ENCODE results near the gene SLC8B1.

SLC8B1 gene

GRCh38 chr12:113277511-113277910, 57.4 kb downstream of the SLC8B1 start:
- DNase-seq (ENCODE audit: low spot score in 2 of 2) (no peak), ATAC-seq (replicated peaks; ENCODE audit: extremely low read depth, poor library complexity, severe bottlenecking) (no peak)
- H3K9me3 Mint-ChIP-seq = no peaks in the 10 kb centered on the region
- no peak overlapping the region for H3K4me3 Mint-ChIP-seq
- H3K27me3 Mint-ChIP-seq = no peaks in the 10 kb centered on the region
- peaks cover 8% of the 10 kb centered on the region for H3K36me3 Mint-ChIP-seq (ENCODE audit: insufficient read depth)
- no peak overlapping the region for H3K27ac Mint-ChIP-seq (ENCODE audit: low read depth)
- no peaks in the 10 kb centered on the region for H3K4me1 Mint-ChIP-seq

GRCh38 chr12:113276946-113277500, 57.9 kb downstream of the SLC8B1 start:
- H3K4me3 Mint-ChIP-seq = no peak overlapping the region
- DNase-seq (ENCODE audit: low spot score in 2 of 2) (no peak), ATAC-seq (replicated peaks; ENCODE audit: extremely low read depth, poor library complexity, severe bottlenecking) (no peak)
- no peak overlapping the region for H3K27ac Mint-ChIP-seq (ENCODE audit: low read depth)
- H3K36me3 Mint-ChIP-seq (ENCODE audit: insufficient read depth) = peaks cover 11% of the 10 kb centered on the region
- no peaks in the 10 kb centered on the region for H3K27me3 Mint-ChIP-seq
- H3K4me1 Mint-ChIP-seq = no peaks in the 10 kb centered on the region
- no peaks in the 10 kb centered on the region for H3K9me3 Mint-ChIP-seq

- Mint-ChIP-seq H3K9me3 (no peaks in the 10 kb centered on the region), H3K27me3 (no peaks in the 10 kb centered on the region), H3K36me3 (ENCODE audit: insufficient read depth) (peaks cover 14% of the 10 kb centered on the region), H3K4me1 (no peaks in the 10 kb centered on the region), H3K27ac (ENCODE audit: low read depth) (no peak overlapping the region), H3K4me3 (no peak overlapping the region)
- DNase-seq (ENCODE audit: low spot score in 2 of 2) = no peak
- no peak for ATAC-seq (replicated peaks; ENCODE audit: extremely low read depth, poor library complexity, severe bottlenecking)
Measured at GRCh38 chr12:113276306-113276705, 58.6 kb downstream of the SLC8B1 start.

- Mint-ChIP-seq H3K4me3 (no peak overlapping the region), H3K9me3 (no peaks in the 10 kb centered on the region), H3K36me3 (ENCODE audit: insufficient read depth) (peaks cover 17% of the 10 kb centered on the region), H3K4me1 (no peaks in the 10 kb centered on the region), H3K27me3 (no peaks in the 10 kb centered on the region), H3K27ac (ENCODE audit: low read depth) (no peak overlapping the region)
- ATAC-seq (replicated peaks; ENCODE audit: extremely low read depth, poor library complexity, severe bottlenecking) = no peak
- no peak for DNase-seq (ENCODE audit: low spot score in 2 of 2)
Measured at GRCh38 chr12:113274848-113275247, 60.1 kb downstream of the SLC8B1 start.

- DNase-seq (ENCODE audit: low spot score in 2 of 2) (no peak), ATAC-seq (replicated peaks; ENCODE audit: extremely low read depth, poor library complexity, severe bottlenecking) (no peak)
- no peaks in the 10 kb centered on the region for H3K9me3 Mint-ChIP-seq
- H3K36me3 Mint-ChIP-seq (ENCODE audit: insufficient read depth) = peaks cover 17% of the 10 kb centered on the region
- H3K4me1 Mint-ChIP-seq = no peaks in the 10 kb centered on the region
- H3K27ac Mint-ChIP-seq (ENCODE audit: low read depth) = peak overlapping the region; percentile 59
- H3K4me3 Mint-ChIP-seq = no peak overlapping the region
- no peaks in the 10 kb centered on the region for H3K27me3 Mint-ChIP-seq
Measured at GRCh38 chr12:113273053-113273725, 61.7 kb downstream of the SLC8B1 start.

- no peak for ATAC-seq (replicated peaks; ENCODE audit: extremely low read depth, poor library complexity, severe bottlenecking)
- H3K4me3 Mint-ChIP-seq = no peak overlapping the region
- no peaks in the 10 kb centered on the region for H3K27me3 Mint-ChIP-seq
- no peak for DNase-seq (ENCODE audit: low spot score in 2 of 2)
- no peaks in the 10 kb centered on the region for H3K9me3 Mint-ChIP-seq
- H3K4me1 Mint-ChIP-seq = no peaks in the 10 kb centered on the region
- peaks cover 17% of the 10 kb centered on the region for H3K36me3 Mint-ChIP-seq (ENCODE audit: insufficient read depth)
- H3K27ac Mint-ChIP-seq (ENCODE audit: low read depth) = no peak overlapping the region
Measured at GRCh38 chr12:113271853-113272561, 62.9 kb downstream of the SLC8B1 start.

- H3K9me3 Mint-ChIP-seq = no peaks in the 10 kb centered on the region
- no peak overlapping the region for H3K27ac Mint-ChIP-seq (ENCODE audit: low read depth)
- peaks cover 14% of the 10 kb centered on the region for H3K36me3 Mint-ChIP-seq (ENCODE audit: insufficient read depth)
- H3K4me3 Mint-ChIP-seq = no peak overlapping the region
- no peaks in the 10 kb centered on the region for H3K27me3 Mint-ChIP-seq
- no peak for ATAC-seq (replicated peaks; ENCODE audit: extremely low read depth, poor library complexity, severe bottlenecking)
- DNase-seq (ENCODE audit: low spot score in 2 of 2) = no peak
- no peaks in the 10 kb centered on the region for H3K4me1 Mint-ChIP-seq
Measured at GRCh38 chr12:113271466-113271852, 63.5 kb downstream of the SLC8B1 start.

GRCh38 chr12:113270709-113271009, 64.2 kb downstream of the SLC8B1 start:
- Mint-ChIP-seq H3K27me3 (no peaks in the 10 kb centered on the region), H3K36me3 (ENCODE audit: insufficient read depth) (peaks cover 16% of the 10 kb centered on the region), H3K27ac (ENCODE audit: low read depth) (no peak overlapping the region), H3K9me3 (no peaks in the 10 kb centered on the region), H3K4me3 (no peak overlapping the region), H3K4me1 (no peaks in the 10 kb centered on the region)
- no peak for ATAC-seq (replicated peaks; ENCODE audit: extremely low read depth, poor library complexity, severe bottlenecking)
- DNase-seq (ENCODE audit: low spot score in 2 of 2) = no peak

- Mint-ChIP-seq H3K9me3 (no peaks in the 10 kb centered on the region), H3K4me3 (no peak overlapping the region), H3K4me1 (no peaks in the 10 kb centered on the region), H3K36me3 (ENCODE audit: insufficient read depth) (peaks cover 16% of the 10 kb centered on the region), H3K27me3 (no peaks in the 10 kb centered on the region), H3K27ac (ENCODE audit: low read depth) (no peak overlapping the region)
- ATAC-seq (replicated peaks; ENCODE audit: extremely low read depth, poor library complexity, severe bottlenecking) (no peak), DNase-seq (ENCODE audit: low spot score in 2 of 2) (no peak)
Measured at GRCh38 chr12:113269257-113269943, 65.5 kb downstream of the SLC8B1 start.

GRCh38 chr12:113268621-113269020, 66.3 kb downstream of the SLC8B1 start:
- Mint-ChIP-seq H3K36me3 (ENCODE audit: insufficient read depth) (peaks cover 19% of the 10 kb centered on the region), H3K4me3 (no peak overlapping the region), H3K27me3 (no peaks in the 10 kb centered on the region), H3K4me1 (no peaks in the 10 kb centered on the region), H3K9me3 (no peaks in the 10 kb centered on the region), H3K27ac (ENCODE audit: low read depth) (no peak overlapping the region)
- ATAC-seq (replicated peaks; ENCODE audit: extremely low read depth, poor library complexity, severe bottlenecking) = no peak
- DNase-seq (ENCODE audit: low spot score in 2 of 2) = no peak

- no peaks in the 10 kb centered on the region for H3K9me3 Mint-ChIP-seq
- H3K27ac Mint-ChIP-seq (ENCODE audit: low read depth) = no peak overlapping the region
- DNase-seq (ENCODE audit: low spot score in 2 of 2) (no peak), ATAC-seq (replicated peaks; ENCODE audit: extremely low read depth, poor library complexity, severe bottlenecking) (no peak)
- H3K36me3 Mint-ChIP-seq (ENCODE audit: insufficient read depth) = peaks cover 21% of the 10 kb centered on the region
- H3K4me3 Mint-ChIP-seq = no peak overlapping the region
- H3K4me1 Mint-ChIP-seq = no peaks in the 10 kb centered on the region
- no peaks in the 10 kb centered on the region for H3K27me3 Mint-ChIP-seq
Measured at GRCh38 chr12:113268136-113268535, 66.8 kb downstream of the SLC8B1 start.

- H3K36me3 Mint-ChIP-seq (ENCODE audit: insufficient read depth) = peaks cover 21% of the 10 kb centered on the region
- DNase-seq (ENCODE audit: low spot score in 2 of 2) (no peak), ATAC-seq (replicated peaks; ENCODE audit: extremely low read depth, poor library complexity, severe bottlenecking) (no peak)
- no peak overlapping the region for H3K27ac Mint-ChIP-seq (ENCODE audit: low read depth)
- H3K9me3 Mint-ChIP-seq = no peaks in the 10 kb centered on the region
- peaks cover under 1% of the 10 kb centered on the region for H3K4me1 Mint-ChIP-seq
- no peaks in the 10 kb centered on the region for H3K27me3 Mint-ChIP-seq
- no peak overlapping the region for H3K4me3 Mint-ChIP-seq
Measured at GRCh38 chr12:113267621-113268020, 67.3 kb downstream of the SLC8B1 start.
